Neutrophil (primary cell): ENCODE results near the gene KLHL33.

Experiments
- H3K27ac ChIP-seq: fragments of 200-600 bp; sonication (generic); 2 replicates; pipeline ENCODE4 v1.5.1; 2016; ENCODE audit warnings: mild to moderate bottlenecking, moderate library complexity
- H3K27me3 ChIP-seq: fragments of 200-600 bp; sonication (generic); 2 replicates; pipeline ENCODE4 v1.6.0; 2016; ENCODE audit warnings: mild to moderate bottlenecking
- H3K36me3 ChIP-seq: fragments of 200-600 bp; sonication (generic); 2 replicates; pipeline ENCODE4 v1.5.1; 2017
- H3K4me1 ChIP-seq, 2 experiments: fragments of 200-600 bp in 1 of 2; sonication (generic) in 1 of 2; 1 replicate in 1 of 2; 2 replicates in 1 of 2; pipeline versions ENCODE4 v1.5.1 to v1.6.1; 2013 to 2016; ENCODE audit warnings: low read depth in 1 of 2, low read length in 1 of 2, mild to moderate bottlenecking in 1 of 2, moderate library complexity in 1 of 2; ENCODE audit not compliant: control insufficient read depth in 1 of 2, insufficient read depth in 1 of 2
- H3K4me3 ChIP-seq, 2 experiments: fragments of 200-600 bp in 1 of 2; sonication (generic) in 1 of 2; 1 replicate in 1 of 2; 2 replicates in 1 of 2; pipeline ENCODE4 v1.5.1; 2013 to 2016; ENCODE audit warnings: low read depth in 1 of 2, low read length in 1 of 2, mild to moderate bottlenecking in 1 of 2, moderate library complexity in 1 of 2
- H3K9me3 ChIP-seq: fragments of 200-600 bp; sonication (generic); 2 replicates; pipeline ENCODE4 v1.5.1; 2016
- TF ChIP-seq, protein P1 (sequence below): fragments of 200-600 bp; sonication (generic); IDR thresholded peaks from 2 replicates; pipeline ENCODE4 v1.5.1; 2016; ENCODE audit warnings: antibody characterized with exemption

Gene KLHL33

DNA sequence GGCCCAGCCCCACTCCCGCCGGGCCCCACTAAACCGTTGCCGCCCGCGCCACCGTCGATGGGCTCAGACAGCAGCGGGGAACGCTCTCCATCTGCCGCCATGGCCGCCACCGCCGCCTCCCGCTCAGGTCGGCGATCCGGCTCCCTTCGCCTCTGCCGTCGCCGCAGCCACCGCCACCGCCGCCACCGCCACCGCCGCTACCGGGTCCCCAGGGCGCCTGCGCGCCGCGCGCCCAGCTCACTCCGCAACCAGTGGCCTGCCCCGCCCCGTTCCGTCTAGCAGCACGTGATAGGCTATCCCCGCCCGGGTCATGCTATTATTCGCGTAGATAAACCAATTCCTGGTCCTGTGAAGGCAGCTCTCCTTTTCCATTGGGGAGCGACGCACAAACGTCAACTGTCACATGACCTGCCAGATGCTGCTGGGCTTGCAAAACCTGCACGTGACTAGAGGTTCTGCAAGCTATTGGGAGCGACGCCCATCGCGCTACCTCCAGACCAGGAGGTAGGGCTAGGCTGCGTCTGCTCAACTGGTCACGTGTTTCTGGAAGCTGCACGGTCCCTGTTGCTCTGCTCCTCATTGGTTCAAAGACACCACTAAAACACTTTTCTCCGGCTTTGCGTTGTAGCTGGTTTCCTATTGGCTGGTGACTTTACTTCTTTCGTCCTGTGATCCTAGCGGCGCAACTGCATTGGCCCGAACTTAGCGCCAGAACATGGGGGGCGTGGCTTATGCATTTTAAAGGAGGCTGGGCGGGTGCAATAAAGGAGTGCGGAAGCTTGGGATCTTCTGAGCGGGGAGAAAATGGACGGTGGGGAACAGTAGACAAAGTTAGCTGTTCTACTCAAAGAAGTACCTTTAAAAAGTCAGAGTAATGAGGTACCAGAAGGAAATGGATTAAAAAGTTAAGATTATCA, 25.5 kb upstream of the KLHL33 start, which contains the start of gene PIP4P1:
PIP4P1 (minus strand) TSS at position 210 of the 917 bp plus-strand sequence; CDS start at position 101, 109 bp downstream.
- TF ChIP-seq, protein P1, sequence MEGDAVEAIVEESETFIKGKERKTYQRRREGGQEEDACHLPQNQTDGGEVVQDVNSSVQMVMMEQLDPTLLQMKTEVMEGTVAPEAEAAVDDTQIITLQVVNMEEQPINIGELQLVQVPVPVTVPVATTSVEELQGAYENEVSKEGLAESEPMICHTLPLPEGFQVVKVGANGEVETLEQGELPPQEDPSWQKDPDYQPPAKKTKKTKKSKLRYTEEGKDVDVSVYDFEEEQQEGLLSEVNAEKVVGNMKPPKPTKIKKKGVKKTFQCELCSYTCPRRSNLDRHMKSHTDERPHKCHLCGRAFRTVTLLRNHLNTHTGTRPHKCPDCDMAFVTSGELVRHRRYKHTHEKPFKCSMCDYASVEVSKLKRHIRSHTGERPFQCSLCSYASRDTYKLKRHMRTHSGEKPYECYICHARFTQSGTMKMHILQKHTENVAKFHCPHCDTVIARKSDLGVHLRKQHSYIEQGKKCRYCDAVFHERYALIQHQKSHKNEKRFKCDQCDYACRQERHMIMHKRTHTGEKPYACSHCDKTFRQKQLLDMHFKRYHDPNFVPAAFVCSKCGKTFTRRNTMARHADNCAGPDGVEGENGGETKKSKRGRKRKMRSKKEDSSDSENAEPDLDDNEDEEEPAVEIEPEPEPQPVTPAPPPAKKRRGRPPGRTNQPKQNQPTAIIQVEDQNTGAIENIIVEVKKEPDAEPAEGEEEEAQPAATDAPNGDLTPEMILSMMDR, result peak; percentile 18
- peaks cover 48 to 54% of the 10 kb centered on the region in 2 experiments for H3K4me1 ChIP-seq
- peak within 1 kb of the TSS; percentile 69 to 80 for H3K4me3 ChIP-seq
- H3K27me3 ChIP-seq, result no peaks in the 10 kb centered on the region
- peaks cover 33% of the 10 kb centered on the region for H3K36me3 ChIP-seq
- no peaks in the 10 kb centered on the region for H3K9me3 ChIP-seq
- peak within 1 kb of the TSS; percentile 88 for H3K27ac ChIP-seq

DNA sequence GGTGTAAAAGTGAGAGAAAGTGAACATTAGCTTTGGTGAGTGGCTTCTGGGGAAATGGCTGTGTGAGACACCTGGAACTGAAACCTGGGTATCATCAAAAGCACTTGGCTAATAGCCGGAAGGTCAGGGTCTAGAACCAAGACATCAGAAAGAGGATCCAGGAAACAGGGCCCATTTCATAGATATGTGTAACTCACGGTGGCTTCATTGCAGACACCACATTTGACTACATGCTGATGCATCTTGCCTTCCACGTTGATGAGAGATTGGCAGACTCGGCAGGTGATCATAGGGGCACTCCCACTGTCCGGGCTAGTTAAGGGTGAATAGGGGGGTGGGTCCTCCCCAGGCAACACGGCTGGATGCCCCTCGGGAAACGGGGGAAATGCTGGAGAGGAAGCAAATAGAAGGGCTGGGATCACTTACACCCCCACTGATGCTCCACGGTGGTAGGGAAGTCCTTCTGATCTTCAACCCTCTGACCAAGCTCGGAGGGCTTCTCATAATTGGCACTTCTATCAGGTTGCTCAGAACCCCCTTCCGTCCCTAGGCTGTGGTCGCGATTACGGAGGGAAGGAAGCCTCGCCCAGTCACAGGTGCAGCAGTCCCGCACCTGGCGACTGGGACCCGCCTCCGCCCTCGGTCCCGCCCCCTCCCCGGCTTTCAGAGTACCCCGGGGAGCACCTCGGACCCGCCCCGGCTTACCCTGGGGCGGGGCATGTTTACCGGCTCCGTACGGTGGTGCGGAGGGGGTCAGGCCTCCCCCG, 24.7 kb upstream of the KLHL33 start:
- TF ChIP-seq, protein P1, result no peak
- Histone ChIP-seq H3K27me3 (no peaks in the 10 kb centered on the region), H3K4me3 (peak overlapping the region; percentile 69 to 80), H3K9me3 (no peaks in the 10 kb centered on the region), H3K27ac (peak overlapping the region; percentile 88), H3K36me3 (peaks cover 33% of the 10 kb centered on the region), H3K4me1 (peaks cover 56 to 62% of the 10 kb centered on the region in 2 experiments)

DNA sequence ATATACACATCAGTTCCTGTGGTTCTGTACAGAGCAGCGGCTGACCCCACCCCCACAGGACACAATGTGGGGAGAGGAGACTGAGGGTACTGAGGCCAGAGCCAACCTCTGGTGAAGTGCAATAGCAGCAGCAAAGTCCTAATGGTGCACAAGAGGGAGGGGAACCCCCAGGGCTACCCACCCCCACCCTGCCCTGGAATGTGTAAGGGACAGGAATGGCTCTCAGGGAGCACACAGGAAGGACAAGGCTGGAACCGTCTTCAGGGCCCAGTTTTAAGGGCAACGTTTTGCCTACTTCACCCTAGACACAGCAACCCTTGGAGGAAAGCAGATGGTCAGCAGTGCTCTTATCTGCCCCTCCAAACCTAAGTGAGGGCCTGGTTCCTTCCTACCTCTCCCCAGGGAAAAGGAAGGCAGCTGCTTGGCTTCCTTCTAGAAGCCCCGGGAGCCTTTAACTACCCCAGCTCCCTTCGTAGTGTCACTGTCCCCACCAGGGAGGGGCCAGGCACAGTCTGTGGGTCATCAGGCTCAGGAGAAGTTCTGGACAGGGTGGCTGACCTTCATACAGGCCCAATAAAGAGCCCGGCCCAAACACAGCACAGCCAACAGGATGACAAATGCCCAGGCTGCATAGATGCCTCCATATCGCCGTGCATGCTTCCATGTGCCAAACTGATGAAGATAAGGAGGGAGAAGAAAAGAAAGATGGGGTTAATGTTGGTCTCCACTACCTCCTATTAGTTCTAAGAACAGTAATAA, 22.2 kb upstream of the KLHL33 start:
- Histone ChIP-seq H3K27ac (peak overlapping the region; percentile 88), H3K4me1 (peaks cover 74 to 80% of the 10 kb centered on the region in 2 experiments), H3K9me3 (no peaks in the 10 kb centered on the region), H3K4me3 (no peak overlapping the region), H3K27me3 (no peaks in the 10 kb centered on the region), H3K36me3 (peaks cover 33% of the 10 kb centered on the region)
- TF ChIP-seq, protein P1, result no peak

DNA sequence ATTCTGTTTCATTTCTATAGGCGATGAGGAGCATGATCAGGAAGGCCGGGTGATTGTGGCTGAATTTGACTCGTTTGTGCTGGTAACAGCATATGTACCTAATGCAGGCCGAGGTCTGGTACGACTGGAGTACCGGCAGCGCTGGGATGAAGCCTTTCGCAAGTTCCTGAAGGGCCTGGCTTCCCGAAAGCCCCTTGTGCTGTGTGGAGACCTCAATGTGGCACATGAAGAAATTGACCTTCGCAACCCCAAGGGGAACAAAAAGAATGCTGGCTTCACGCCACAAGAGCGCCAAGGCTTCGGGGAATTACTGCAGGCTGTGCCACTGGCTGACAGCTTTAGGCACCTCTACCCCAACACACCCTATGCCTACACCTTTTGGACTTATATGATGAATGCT, 21.0 kb upstream of the KLHL33 start:
- H3K4me3 ChIP-seq, result no peak overlapping the region
- peak overlapping the region; percentile 88 for H3K27ac ChIP-seq
- peaks cover 36% of the 10 kb centered on the region for H3K36me3 ChIP-seq
- no peaks in the 10 kb centered on the region for H3K27me3 ChIP-seq
- TF ChIP-seq, protein P1, result no peak
- H3K4me1 ChIP-seq, result peaks cover 72 to 74% of the 10 kb centered on the region in 2 experiments
- no peaks in the 10 kb centered on the region for H3K9me3 ChIP-seq
